Left renal cortex interstitium (tissue), 4 donors: ENCODE measurements around the gene EMX2. TPM values are rescaled to one million over a fixed set of nuclear protein-coding genes. Genes with fewer than 3 reads are reported as not detected.

Experiments
- DNase-seq, 4 donors: peaks; one replicate each; pipeline ENCODE4 v3.0.0-alpha.2; 2013; ENCODE audit warnings: low read depth in 4 of 4, low spot score in 2 of 4, missing footprints in 1 of 4
- polyA plus RNA-seq, 4 donors: library from polyadenylated mRNA; unstranded; fragments of 120-200 nt; gene quantifications; one replicate each; pipeline ENCODE4 v1.2.1, GENCODE V29; 2013; ENCODE audit not compliant: insufficient read length in 4 of 4

EMX2 gene
- polyA plus RNA-seq, 4 donors: 150 to 166 (median 157) TPM

- DNase-seq: no peak
Measured at GRCh38 chr10:117543225-117544003, 868 bp downstream of the EMX2 start.

DNA sequence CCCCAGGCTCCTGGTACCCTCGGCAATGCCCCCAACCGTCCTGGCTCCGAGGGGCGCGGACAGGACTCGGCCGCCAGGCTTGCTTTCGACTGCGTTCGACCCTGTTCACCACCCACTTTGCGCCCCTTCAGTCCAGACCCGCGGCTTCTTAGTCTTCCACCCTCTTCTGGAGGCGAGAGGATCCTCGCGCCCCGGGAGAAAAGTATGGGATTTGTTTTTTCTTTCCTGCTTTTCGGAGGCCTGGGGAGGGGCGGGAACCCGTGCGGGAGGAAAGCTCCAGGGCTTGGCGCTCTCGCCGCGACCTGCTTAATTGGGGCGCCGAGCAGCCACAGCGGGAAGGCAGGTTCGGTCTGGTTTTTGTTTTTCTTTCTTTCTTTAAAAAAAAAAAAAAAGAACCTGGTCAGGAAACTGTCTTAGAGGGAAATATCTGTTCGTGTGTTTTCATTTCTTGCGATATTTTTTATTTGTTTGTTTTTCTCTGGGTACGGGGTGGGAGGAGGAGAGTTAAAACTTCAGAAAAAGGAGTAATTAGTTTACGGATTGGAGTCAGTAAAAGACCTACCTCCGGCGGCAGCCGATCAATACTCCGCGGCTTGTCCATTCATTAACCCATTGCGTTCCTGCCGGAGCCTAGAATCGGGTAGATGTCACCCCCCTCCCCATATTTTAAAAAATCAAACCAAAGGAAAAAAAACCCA is 1.6 kb downstream of the EMX2 start:
- peak in 1 of 4 donors; percentile 12 for DNase-seq

DNA sequence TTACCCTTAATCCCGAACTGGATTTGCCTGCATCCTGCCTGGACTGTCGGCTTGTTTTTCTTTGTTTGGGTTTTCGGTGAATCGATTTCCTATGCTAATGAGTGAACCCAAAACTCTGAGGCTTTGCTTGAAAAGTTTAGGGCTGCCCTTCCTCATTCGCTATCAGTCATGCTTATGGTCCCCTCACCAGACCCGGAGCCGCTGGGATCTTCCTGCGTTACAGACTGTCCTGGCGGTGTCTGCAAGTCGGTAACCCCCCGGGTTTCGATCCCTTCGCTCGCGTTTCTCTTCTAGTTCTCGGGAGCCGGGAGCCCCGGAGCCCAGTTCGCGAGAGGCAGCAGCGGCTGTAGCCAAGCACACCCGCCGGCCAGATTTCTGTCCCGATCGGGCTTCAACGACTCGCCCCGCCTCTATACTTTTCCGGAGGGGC is 2.2 kb downstream of the EMX2 start:
- DNase-seq: peak in 1 of 4 donors; percentile 9

DNA sequence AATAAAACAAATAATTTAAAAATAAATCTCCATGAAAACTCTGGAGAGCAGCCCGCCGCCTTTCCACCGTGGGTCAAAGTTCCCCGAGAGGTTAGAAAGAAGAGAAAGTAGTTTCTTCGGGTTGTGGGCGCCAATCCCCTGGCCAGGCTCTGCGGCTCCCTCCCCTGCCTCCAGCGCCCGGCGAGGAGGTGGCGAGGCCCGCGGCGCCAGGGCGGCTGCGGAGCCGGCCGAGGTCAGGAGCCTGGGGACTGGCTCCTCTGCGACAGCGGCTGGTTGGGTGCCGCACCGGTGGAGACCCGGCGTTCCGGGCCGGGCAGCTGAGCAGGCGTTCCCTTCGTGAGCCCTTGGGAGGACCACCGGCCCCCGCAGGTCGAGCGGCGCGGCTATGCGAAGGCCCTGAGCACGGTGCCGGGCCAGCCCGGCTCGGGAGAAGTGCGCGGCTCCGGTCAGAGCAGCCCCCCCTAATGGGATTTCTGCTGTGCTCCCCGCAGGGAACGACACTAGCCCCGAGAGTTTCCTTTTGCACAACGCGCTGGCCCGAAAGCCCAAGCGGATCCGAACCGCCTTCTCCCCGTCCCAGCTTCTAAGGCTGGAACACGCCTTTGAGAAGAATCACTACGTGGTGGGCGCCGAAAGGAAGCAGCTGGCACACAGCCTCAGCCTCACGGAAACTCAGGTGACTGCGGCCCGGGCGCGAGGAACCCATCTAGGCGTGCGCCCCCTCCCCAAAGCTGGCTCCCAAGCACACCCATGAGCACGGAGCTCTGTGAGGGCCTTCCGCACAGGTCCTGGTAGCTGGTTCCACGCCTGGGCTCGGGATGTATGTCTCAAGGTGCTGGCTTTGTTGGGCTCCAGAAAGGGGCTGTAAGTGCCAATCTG is 2.8 kb downstream of the EMX2 start:
- DNase-seq: no peak

GRCh38 chr10:117546020-117546580 is 3.6 kb downstream of the EMX2 start:
- no peak for DNase-seq

DNA sequence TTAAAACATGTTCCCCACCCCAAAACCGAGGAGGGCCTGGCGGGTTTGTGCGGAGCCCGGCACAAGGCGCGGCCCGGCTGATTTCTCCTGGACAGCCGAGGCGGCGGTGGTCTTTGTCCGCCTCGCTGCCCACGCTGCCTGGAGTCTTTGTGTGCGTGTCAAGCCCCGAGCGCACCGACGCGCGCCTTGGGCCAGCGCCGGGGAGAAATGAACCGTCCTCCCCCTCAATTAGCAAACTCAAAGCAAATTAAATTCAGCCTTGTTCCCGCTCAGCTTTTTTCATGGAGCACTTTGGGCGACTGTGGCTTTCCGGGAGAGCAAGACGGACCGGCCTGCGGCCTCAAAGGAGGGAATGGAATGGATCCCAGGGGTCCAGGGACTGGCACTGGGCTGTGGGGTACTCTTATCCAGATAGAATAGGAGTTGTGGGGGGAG is 4.1 kb downstream of the EMX2 start:
- no peak for DNase-seq

GRCh38 chr10:117547016-117547715 is 4.6 kb downstream of the EMX2 start:
- no peak for DNase-seq

GRCh38 chr10:117547716-117548668 is 5.4 kb downstream of the EMX2 start:
- DNase-seq: no peak

- no peak for DNase-seq
Measured at GRCh38 chr10:117549100-117549585, 6.6 kb downstream of the EMX2 start.

GRCh38 chr10:117550076-117550475 is 7.5 kb downstream of the EMX2 start:
- peak in 1 of 4 donors; percentile 13 for DNase-seq

GRCh38 chr10:117550599-117551329 is 8.2 kb downstream of the EMX2 start:
- DNase-seq: peak in 1 of 4 donors; percentile 9

- peak in 1 of 4 donors; percentile 24 for DNase-seq
Measured at GRCh38 chr10:117551330-117552155, 9.0 kb downstream of the EMX2 start.

DNA sequence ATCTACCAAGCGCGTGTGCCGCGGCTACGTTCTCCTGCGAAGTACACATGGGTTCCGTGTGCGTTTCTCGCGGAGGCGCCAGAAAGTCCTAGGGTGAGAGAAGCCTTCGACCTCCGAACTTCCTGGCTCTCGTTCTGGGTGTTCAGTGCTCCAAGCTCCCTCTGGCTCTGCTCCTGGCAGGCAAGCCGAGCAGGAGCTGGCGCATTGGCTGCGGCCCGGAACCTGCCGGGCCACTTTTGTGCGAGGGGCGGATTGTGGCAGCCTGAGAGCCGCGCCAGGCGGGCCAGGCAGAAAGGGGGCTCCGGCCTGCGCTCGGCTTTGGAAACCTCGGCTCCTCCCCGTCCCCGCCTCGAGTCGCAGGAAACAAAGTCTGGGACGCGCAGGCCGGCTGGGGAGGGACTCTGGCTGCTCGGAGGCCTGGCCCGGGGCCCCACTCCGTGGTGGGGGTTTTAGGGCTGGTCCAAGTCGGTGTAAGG is 9.6 kb downstream of the EMX2 start:
- peak in 1 of 4 donors; percentile 39 for DNase-seq

GRCh38 chr10:117552701-117553141 is 10.2 kb downstream of the EMX2 start:
- peak in 1 of 4 donors; percentile 24 for DNase-seq

GRCh38 chr10:117553142-117553814 is 10.7 kb downstream of the EMX2 start:
- DNase-seq: peak in 1 of 4 donors; percentile 48

- DNase-seq: no peak
Measured at GRCh38 chr10:117553815-117554172, 11.2 kb downstream of the EMX2 start.
